Measurements from ENCODE around the gene SLC31A1. TPM values are rescaled to one million over a fixed set of nuclear protein-coding genes. Genes with fewer than 3 reads are reported as not detected.
A peak's percentile ranks its signal among the peaks of the same experiment; 100 is the strongest.

Gene SLC31A1
- total RNA-seq, 1 donor from 2014 or later, result 43.4 TPM

DNA sequence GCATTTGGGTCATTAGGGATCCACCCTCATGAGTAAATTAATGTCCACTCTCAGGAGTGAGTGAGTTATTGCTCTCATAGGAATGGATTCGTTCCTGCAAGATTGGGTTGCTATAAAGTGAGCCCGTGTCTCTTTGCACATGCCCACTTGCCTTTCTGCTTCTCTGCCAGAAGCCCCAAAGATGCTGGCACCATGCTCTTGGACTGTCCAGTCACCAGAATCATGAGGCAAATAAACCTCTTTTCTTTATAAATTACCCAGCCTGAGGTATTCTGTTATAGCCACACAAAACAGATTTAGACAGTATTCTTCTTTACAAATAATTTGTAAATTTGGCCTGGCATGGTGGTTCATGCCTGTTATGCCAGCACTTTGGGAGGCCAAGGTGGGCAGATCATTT is 29.5 kb downstream of the SLC31A1 start:
- Histone ChIP-seq H3K9me3 (no peaks in the 10 kb centered on the region), H3K4me3 (no peak overlapping the region), H3K4me1 (no peaks in the 10 kb centered on the region), H3K27me3 (no peaks in the 10 kb centered on the region), H3K27ac (no peak overlapping the region), H3K36me3 (peaks cover under 1% of the 10 kb centered on the region)
- intact Hi-C loops (cut with DNase I), result no loop called here
- TF ChIP-seq, protein P1, sequence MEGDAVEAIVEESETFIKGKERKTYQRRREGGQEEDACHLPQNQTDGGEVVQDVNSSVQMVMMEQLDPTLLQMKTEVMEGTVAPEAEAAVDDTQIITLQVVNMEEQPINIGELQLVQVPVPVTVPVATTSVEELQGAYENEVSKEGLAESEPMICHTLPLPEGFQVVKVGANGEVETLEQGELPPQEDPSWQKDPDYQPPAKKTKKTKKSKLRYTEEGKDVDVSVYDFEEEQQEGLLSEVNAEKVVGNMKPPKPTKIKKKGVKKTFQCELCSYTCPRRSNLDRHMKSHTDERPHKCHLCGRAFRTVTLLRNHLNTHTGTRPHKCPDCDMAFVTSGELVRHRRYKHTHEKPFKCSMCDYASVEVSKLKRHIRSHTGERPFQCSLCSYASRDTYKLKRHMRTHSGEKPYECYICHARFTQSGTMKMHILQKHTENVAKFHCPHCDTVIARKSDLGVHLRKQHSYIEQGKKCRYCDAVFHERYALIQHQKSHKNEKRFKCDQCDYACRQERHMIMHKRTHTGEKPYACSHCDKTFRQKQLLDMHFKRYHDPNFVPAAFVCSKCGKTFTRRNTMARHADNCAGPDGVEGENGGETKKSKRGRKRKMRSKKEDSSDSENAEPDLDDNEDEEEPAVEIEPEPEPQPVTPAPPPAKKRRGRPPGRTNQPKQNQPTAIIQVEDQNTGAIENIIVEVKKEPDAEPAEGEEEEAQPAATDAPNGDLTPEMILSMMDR (IDR thresholded peaks at IDR 0.05), result no peak
- DNase-seq (no peak), ATAC-seq (no peak)

DNA sequence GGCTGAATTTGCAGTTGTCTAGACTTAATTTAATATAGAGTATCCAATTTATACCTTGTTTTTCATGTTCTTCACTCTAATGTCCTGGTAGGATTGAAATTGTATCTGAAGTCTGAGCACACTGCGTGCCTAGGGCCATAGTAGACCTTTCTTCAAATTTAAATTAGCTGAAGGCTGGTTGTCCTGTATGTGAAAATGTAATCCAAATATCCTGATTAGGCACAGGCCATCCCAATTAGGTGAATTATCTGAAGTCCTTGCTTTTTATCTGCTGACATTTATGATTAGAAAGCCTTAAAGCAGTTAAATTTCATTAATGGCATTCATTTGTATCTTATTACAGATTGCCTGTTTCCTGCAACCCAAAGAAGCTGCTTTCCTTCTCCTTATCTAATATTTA is 33.6 kb downstream of the SLC31A1 start:
- Histone ChIP-seq H3K27me3 (no peaks in the 10 kb centered on the region), H3K27ac (no peak overlapping the region), H3K4me3 (no peak overlapping the region), H3K9me3 (no peaks in the 10 kb centered on the region), H3K36me3 (peaks cover 41% of the 10 kb centered on the region), H3K4me1 (no peaks in the 10 kb centered on the region)
- ATAC-seq, result no peak
- intact Hi-C loops (cut with DNase I), result no loop called here
- TF ChIP-seq, protein P1 (IDR thresholded peaks at IDR 0.05), result no peak
- no peak for DNase-seq

DNA sequence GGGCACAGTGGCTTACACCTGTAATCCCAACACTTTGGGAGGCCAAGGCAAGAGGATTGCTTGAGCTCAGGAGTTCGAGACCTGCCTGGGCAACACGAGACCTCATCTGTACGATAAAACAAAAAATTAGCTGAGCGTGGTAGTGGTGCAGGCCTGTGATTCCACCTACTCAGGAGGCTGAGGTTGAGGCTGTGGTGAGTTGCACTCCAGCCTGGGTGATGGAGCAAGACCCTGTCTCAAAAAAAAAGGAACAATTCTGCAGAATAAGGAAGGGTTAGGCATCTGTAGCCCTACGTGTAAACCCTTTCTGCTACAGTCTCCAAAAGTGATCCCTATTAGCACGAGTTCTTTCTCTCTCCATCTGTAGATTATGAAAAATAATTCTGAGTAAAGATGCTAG is 34.1 kb downstream of the SLC31A1 start:
- Histone ChIP-seq H3K4me3 (no peak overlapping the region), H3K4me1 (no peaks in the 10 kb centered on the region), H3K9me3 (no peaks in the 10 kb centered on the region), H3K36me3 (peaks cover 45% of the 10 kb centered on the region), H3K27me3 (no peaks in the 10 kb centered on the region), H3K27ac (no peak overlapping the region)
- DNase-seq (no peak), ATAC-seq (peak; percentile 95)
- intact Hi-C loops (cut with DNase I), result no loop called here
- TF ChIP-seq, protein P1 (IDR thresholded peaks at IDR 0.05), result no peak

DNA sequence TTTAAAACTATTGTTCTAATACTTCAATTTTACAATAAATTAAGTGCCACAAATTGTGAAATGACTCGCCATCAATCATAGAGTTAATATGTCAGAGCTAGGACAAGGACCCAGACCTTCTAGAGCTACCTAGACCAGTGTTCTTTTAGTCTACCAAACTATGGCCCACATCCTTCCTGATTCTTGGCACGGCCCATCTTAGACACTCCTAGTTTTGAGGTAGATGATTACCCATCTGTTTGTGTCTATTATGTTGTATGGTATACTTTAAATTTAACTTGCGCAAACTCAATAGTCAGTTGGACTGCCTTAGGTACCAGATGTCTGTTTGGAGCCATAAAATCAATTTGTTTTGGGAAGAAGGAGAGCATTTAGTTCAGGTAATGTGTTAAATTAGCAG is 36.5 kb downstream of the SLC31A1 start:
- ATAC-seq, result no peak
- TF ChIP-seq, protein P1 (IDR thresholded peaks at IDR 0.05), result no peak
- DNase-seq, result no peak
- no peaks in the 10 kb centered on the region for H3K4me1 ChIP-seq
- intact Hi-C loops (cut with DNase I), result no loop called here
- H3K9me3 ChIP-seq, result no peaks in the 10 kb centered on the region
- H3K27ac ChIP-seq, result no peak overlapping the region
- H3K4me3 ChIP-seq, result no peak overlapping the region
- H3K27me3 ChIP-seq, result no peaks in the 10 kb centered on the region
- H3K36me3 ChIP-seq, result peaks cover 69% of the 10 kb centered on the region

DNA sequence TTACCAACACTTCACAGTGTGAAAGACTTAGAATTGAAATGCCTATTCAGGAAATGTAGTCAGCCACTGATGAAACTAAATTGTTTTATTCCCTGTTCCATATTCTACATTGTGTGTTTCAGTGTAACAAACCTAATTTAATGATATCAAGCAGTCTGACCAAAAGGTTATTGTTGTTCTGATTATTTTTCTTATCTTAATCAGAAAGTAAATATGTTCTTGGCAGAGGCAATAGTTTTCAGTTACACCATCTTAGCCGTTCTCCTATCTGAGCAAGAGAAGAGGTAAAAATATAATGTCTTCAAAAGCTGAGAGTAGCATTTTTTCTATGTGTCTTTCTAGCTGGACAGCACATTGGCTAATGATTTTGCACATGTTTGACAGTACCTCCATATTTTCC is 36.9 kb downstream of the SLC31A1 start:
- Histone ChIP-seq H3K4me1 (no peaks in the 10 kb centered on the region), H3K36me3 (peaks cover 69% of the 10 kb centered on the region), H3K27me3 (no peaks in the 10 kb centered on the region), H3K4me3 (no peak overlapping the region), H3K9me3 (no peaks in the 10 kb centered on the region), H3K27ac (no peak overlapping the region)
- intact Hi-C loops (cut with DNase I), result no loop called here
- DNase-seq (no peak), ATAC-seq (no peak)
- TF ChIP-seq, protein P1 (IDR thresholded peaks at IDR 0.05), result no peak
